Cerebellar nuclear complex (tissue), 1 donor: ENCODE results near the gene SERPINB11.
"Not testable (repeated sequence)": the region's sequence is repeated elsewhere in the genome, so short reads cannot be mapped to it uniquely, and the experiment has no call there.

Experiments used
- DNase-seq, 2 experiments: peaks; one replicate each; lab custom pipeline; 2025; lab: John Stamatoyannopoulos, UW

SERPINB11 gene

DNA sequence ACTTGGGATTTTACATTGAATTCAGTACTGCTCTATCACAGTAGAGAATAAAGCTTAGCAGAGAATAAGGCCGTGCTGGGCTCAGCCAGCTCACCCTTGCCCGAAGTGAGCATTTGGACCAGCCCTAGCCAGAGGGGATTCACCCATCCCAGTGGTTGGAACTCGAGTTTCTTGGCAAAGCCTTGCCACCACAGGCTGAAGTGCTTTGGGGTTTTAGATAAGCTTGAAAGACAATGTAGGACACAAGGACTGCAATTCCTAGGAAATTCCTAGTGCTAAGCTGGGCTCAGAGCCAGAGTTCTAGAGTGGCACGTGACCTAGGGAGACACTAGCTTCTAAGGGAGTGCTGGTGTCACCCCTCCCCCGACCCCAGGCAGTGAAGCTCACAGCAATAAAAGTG, 28.0 kb downstream of the SERPINB11 start:
- DNase-seq, result no peak

DNA sequence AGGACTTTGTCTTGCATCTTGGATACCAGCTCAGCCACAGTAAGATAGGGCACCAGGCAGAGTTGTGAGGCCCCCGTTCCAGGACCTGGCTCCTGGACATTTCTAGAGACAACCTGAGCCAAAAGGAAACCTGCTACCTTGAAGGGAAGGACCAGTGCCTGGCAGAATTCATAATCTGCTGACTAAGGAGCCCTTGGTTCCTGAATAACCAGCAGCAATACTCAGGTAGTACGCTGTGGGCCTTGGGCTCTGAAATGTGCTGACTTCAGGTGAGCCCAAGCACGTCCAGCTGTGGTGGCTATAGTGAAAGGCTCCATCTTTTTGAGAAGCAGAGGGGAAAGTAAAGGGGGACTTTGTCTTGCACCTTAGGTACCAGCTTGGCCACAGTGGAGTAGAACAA, 28.5 kb downstream of the SERPINB11 start:
- no peak for DNase-seq

DNA sequence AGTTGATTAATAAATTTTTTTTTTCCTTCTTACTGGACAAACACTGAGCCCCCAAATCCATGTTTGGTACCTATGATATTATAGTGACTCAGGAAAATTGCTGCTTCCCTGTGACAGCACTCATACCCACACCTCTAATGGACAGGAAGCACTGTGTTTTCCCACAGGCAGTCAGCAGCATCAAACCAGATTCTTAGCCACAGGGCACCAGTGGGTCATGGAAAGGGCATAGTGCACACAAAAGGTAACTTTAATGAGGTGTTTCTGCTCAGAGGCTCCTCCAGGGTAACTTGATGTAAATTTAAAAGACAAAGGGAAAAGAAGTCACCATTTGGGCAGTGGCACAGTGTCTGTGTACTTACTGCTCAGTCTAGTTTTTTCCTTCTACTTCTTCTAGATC, 34.1 kb downstream of the SERPINB11 start:
- no peak for DNase-seq

DNA sequence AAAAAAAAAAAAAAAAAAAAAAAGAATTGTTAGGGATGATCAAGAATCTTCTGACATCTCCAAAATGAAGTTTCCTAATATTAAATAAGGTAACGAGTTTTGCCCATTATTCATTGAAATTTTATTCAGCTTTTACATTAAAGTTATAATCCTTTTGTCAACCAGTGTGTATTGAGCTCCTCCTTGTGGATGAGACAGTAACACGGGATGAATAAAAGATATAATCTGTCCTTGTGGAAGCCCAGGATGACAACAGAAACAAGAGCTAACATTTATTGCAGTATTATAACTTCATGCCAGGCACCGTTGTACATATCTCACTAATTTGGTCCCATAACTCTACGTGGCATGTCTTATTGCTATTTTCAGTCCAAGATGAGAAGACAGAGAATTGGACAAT, 39.0 kb downstream of the SERPINB11 start:
- DNase-seq, result no peak

DNA sequence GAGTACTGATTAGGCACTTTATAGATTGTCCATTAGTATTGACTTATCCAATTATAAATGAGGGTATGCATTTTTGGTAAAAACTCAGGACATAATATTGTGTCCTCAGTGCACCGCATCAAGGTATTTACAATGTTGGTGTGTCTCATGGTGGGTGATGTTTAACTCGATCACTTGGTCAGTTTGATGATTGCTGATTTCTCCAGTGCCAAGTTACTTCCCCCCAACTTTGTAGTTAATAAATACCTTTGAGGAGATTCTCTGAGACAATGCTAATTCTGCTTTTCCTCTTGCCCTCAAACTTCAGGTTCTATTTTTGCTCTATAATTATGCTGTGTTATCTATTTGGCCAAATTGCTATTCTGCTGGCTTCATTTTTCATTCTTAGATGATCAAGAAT, 44.2 kb downstream of the SERPINB11 start:
- no peak for DNase-seq

DNA sequence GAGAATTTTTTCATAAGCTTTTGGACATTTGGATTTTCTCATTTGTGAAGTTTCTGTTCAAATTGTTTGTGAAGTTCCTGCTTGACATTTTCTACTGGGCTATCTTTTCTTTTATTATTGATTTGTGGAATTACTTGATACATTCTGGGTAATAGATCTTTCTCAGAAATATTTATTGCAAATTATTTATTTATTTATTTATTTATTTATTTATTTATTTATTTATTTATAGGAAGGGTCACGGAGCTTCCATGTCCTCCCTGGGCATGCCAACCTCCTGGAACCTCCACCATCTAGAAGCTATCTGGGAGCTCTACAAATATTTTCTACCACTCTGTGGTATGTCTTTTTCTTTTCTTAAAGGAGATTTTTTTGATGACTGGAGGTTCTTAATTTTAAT, 46.7 kb downstream of the SERPINB11 start:
- no peak for DNase-seq

DNA sequence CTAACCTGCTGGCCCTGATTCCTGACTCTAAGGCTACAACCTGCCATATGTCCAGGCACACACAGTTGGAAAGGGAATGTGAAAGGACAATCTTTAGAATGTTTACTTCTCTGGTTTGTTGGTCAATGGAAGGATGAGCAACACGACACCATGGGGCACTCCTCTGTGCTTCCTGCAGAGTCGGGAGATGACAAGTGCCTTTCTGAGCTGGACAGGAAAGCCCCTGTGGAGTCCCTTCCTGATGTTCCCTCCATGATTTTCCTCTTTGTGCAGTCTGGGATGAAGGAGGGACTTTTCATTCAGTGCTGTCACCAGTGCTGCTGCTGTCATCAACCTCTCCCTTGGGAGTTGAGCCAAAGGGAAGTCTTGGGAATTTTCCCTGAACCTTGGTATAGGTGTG, 49.9 kb downstream of the SERPINB11 start:
- DNase-seq, result no peak

DNA sequence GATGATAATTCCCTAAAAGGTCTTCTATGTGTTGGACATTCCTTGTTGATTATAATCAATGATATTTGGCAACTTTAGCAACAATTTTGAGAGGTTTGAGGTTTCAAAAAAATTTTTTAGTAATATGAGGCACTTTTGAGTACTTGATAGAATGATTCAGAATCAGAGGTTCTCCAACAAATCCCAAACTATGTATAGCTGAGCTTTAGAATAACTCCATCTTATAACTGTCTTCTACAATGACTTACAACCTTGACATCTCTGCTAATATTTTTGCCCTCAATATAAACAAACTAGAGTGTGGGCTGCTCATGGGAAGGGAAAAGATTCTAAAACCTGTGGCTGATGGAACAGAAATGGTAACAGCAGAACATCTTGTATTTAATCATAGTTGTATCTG, 50.9 kb downstream of the SERPINB11 start:
- no peak for DNase-seq

DNA sequence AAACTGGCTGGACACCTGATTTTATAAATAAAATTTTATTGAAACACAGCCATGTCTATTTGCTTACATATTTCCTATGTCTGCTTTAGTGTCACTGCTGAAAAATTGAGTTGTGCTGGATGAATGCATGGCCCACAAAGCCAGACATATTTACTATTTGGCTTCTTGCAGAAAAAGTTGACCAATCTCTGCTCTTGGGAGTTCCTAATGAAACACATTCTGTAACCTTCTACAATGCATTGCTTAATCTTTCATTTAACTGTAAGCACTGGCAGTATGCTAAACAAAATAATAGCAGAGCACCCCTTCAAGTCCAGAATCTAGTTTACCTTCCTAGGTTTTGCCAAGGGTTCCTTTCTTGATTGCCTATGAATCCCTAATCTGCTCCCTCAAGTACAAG, 54.8 kb downstream of the SERPINB11 start:
- DNase-seq, result no peak

DNA sequence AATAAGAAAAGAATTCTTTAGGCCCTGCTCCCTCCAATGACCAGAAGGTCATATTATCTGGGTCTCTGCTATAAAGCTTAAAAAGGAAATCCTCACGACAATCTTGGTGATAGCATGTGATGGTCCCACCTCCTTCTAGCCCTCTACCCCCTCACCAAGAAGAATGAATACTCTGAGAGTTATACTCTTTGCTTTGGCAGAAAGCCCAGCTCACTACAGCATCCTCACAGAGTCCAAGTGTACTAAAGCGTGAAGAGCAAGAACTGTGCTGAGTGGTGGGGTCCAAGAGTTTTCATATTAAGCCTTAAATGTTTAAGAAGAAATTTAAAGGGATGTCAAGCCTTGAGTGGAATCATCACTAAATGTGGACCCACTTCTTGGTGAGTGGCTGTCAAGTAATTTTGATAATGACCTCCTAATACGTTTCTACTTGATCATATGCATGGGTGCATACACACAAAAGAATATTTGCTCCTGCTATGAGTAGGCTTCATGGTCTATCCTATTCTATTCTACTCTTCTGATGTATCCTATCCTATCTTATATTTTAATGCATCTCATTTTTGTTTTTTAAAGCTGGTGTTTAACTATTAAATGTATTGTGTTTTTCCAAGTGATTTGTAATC, 56.0 kb downstream of the SERPINB11 start:
- no peak for DNase-seq

DNA sequence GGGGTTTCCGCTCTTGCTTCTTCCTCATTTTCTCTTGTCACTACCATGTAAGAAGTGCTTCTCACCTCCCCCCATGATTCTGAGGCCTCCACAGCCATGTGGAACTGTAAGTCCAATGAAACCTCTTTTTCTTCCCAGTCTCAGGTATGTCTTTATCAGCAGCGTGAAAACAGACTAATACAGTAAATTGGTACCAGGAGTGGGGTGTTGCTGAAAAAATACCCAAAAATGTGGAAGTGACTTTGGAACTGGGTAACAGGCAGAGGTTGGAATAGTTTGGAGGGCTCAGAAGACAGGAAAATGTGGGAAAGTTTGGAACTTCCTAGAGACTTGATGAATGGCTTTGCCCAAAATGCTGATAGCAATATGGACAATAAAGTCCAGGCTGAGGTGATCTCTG, 57.0 kb downstream of the SERPINB11 start:
- DNase-seq, result not testable (repeated sequence)

DNA sequence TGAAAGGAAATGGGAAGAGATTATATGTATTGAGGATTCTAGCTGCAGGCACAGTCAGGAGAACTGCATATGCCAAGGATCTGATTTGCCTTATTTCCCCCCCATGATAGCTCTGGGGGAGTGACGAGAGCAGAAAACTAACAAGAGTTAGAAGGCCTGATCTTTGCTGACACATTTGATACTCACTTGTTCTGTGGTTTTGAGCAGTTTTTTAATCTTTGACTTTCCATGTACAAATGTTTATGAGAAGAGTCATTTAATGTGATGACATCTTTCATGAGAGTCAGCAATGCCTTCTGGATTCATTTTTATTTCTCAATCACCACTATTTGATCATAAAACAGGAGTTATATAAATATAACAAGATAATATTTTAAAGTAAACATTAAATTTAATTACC, 59.8 kb downstream of the SERPINB11 start:
- no peak for DNase-seq

DNA sequence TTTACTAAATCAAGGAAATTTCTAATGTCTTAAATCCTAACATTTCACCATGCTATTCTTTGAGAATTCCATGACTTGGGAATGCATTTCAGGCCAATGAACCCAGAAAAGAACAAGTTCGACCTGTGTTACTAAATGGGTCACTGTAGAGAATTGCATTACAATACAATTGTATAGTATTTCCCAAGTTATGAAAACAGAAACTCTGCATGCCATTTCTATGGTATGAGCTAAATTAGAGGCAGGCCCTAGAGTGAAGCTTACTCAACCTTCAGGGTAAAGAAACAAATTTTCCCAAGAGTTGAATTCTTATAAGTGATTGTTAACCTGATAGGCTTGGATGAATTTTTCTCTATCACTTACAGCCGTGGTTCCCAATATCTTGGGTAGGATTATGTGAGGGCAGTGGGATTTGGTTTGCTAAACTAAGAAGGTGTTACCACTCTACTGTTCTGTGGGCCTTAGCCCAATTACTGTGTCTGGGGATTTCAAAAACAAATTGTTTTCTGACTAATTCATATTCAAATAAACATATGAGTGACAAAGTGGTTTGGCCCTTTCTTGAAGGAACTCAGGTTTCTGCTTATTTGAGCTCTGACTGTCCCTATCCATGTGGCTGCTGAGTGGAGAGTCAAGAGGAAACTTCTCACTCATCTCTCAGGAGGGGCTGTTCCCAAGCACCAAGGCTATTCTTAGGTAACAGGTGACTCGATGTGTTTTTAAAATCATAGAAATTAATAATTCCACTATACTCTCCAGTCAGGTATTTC, 61.3 kb downstream of the SERPINB11 start:
- DNase-seq, result no peak

DNA sequence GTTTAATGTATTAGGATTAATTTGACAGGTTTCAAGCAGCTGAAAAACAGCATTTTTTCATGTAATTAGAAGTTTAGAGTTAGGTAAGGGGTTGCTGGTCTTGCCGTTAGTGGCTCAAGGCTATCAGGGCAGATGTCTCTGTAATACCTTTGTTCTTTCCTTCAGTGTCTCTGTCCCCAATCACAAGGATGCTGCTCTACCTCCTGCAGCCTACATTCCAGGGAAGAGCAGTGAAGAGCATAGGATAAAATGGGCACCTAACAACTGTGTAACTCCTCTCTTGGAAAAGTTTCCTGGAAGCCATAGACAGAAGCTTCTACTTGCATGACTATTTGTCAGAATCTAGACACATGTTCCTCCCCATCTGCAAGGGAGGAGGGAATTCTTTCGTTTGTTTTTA, 63.1 kb downstream of the SERPINB11 start:
- DNase-seq, result no peak
